HG03432 (cell line): ENCODE data around the gene OR52A5.
"Not testable (repeated sequence)": the region's sequence is repeated elsewhere in the genome, so short reads cannot be mapped to it uniquely, and the experiment has no call there.

Experiments used
- ATAC-seq: cut with Tn5 transposase; IDR thresholded peaks from one replicate; pipeline ENCODE4 v1.9.1; 2021; ENCODE audit warnings: mild to moderate bottlenecking, moderate library complexity; ENCODE audit not compliant: unreplicated experiment

Gene OR52A5

DNA sequence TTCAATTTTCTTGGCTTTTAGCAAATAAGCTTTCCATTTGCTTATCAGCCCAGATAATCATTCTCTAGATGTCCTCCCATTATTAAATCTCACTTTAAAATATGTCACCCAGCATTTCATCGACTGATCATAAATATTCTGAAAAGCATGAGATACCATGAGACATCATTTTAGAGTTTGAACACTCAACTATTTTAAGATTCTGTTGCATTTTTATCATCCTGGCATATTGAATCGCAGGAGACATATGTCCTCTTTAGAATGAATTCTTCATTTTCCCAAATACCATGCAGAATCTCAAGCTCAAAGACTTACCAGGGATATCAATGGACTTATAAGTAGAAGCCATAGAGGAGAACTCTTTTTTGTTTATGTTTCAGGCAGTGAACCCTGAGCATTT lies at the start of gene OR52A5:
Gene OR52A5 (minus strand): TSS at position 361 of the 400 bp plus-strand sequence. CDS start 5,714 bp downstream, outside the sequence.
- ATAC-seq: no peak

DNA sequence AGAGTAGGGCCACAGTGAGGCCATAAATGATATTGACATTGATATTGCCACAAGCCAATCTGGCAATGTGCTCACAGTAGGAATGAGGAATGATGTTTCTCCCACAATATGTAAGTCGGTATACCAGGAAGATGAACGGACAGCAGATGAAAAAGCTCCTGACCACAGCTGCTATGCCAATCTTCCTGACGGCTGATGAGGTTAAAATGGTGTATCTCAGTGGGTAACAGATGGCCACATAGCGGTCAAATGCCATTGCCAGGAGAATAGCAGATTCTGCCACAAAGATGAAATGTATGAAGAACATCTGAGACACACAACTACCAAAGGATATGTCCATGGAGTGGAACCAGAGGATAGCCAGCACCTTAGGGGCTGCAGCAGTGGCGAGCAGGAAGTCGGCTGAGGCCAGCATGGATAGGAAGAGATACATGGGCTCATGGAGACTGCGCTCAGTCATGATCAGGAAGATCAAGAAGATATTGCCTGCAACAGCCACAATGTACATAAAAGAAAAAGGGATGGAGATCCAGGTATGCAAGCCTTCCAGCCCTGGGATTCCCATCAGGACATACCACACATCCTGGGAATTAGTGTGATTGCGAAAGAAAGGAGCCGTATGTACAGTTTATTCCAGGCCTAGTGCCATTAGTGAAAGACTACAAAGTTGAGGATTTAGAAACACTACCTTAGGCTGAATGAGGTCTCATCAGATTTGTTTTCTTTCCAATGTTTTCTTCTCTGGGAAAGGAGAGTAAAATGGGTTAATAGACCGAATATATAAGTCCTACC lies 40.1 kb upstream of the OR52A5 start:
- ATAC-seq: no peak

DNA sequence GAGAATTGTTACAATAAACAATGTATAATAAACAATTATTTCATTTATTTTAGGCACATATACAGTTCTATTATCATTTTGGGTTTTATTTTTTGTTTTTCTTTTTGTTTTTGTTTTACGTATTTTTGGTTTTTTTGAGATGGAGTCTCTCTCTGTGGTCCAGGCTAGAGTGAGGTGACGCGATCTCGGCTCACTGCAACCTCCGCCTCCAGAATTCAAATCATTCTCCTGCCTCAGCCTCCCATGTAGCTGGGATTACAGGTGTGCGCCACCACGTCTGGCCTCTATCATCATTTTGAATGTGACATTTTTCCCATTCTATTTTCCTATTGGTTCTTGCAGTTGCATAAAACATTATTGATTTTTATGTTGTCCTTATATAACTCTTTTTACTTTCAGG lies 36.8 kb upstream of the OR52A5 start:
- no peak for ATAC-seq

DNA sequence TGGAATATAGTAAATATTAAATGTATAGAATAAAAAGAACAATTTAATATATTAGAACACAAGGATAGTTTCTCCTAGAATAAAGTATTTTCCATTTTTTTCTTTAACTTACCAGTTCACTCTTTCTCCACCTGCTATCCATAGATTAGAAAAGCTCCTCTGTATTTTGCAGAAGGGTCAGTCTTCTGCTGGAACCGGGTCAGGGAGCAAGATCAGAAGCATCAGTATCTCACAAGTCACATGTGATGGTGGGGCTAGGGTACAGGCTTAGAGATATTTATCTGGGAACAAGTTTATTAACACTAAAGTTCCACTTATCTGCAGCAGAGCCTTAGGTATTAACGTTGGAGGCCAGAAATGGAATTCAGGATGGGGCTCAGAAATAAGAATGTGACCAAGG lies 33.7 kb upstream of the OR52A5 start:
- ATAC-seq: no peak

DNA sequence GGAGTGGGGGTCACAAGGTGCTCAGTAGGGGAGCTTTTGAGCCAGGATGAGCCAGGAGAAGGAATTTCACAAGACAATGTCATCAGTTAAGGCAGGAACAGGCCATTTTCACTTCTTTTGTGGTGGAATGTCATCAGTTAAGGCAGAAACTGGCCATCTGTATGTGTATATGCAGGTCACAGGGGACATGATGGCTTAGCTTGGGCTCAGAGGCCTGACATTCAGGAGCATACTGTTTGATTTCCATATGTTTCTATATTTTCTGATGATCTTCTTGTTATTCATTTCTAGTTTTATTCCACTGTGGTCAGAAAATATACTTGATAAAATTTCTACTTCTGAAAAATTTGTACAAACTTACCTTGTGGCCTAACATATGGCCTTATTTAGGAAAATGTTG lies 27.7 kb upstream of the OR52A5 start:
- ATAC-seq: not testable (repeated sequence)

DNA sequence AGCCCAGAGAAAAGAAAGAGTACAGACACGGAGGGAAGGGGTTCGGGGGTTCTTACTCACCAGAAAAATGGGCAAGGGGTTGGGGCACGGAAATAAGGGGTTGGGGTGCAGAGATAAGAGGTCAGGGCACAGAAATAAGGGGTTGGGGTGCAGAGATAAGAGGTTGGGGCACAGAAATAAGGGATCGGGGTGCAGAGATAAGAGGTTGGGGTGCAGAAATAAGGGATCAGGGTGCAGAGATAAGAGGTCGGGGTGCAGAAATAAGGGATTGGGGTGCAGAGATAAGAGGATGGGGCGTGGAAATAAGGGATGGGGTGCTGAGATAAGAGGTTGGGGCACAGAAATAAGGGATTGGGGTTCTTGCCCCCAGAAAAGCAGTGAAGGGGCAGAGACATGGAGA lies 26.7 kb upstream of the OR52A5 start:
- not testable (repeated sequence) for ATAC-seq

DNA sequence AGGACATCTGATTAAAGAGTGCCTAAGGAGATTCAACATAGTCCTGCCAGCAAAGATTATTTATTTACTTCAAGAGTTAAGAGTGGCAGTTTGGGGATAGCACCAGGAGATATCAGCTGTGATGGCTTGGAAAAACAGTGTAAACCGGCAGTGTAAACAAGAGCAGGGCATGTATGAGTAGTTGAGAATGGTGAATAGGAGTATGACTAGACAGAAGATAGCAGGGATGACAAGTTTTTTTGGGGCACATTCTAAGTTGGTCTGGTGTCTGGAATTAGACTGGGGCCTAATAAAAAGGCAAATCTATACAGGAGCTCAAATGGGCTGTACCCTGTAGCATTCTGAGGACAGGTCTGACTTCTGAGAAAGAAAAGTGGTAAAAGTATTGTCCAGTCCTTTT lies 22.9 kb upstream of the OR52A5 start:
- ATAC-seq: not testable (repeated sequence)

DNA sequence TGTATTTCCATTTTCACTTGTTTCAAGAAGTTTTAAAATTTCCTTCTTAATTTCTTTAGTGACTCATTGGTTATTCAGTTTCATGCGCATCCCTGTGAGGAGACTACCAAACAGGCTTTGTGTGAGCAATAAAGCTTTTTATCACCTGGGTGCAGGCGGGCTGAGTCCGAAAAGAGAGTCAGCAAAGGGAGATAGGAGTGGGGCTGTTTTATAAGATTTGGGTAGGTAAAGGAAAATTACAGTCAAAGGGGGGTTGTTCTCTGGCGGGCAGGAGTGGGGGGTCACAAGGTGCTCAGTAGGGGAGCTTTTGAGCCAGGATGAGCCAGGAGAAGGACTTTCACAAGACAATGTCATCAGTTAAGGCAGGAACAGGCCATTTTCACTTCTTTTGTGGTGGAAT lies 22.1 kb upstream of the OR52A5 start:
- not testable (repeated sequence) for ATAC-seq

DNA sequence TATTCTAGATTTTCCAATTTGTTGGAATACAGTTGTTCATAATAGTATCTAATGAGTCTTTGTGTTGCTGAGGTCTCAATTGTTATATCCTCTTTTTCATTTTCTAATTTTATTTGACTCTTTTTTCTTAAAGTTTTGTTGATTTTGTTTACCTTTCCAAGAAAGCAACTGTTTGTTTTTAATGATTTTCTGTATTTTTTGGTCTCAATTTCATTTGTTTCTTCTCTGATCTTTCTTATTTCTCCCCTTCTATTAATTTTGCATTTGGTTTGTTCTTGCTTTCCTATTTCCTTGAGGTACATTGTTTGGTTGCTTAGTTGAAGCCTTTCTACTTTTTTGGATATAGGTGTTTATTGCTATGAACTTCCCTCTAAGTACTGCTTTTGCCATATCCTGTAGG lies 21.6 kb upstream of the OR52A5 start:
- no peak for ATAC-seq

DNA sequence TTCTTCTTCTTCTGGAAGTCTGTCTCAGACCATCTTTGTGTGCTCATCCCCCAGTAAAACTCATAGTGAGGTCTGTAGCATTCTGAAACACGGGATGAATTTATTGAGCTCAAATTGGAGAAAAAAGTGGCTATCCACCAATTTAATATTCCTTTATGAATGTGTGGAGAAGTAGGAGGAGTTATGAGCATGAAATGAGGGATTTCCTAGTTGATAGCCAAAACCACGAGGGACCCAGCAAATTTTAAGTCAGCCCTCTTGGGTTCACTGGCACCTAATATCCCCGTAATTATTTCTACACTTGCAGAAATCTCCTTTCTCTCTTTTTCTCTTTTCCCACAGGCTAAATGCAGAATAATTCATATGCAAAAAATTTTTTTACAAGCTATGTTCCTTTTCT lies 16.5 kb upstream of the OR52A5 start, which contains the start of gene OR52A1:
Gene OR52A1 (minus strand): TSS at position 101 of the 400 bp plus-strand sequence. CDS start 2,388 bp downstream, outside the sequence.
- ATAC-seq: no peak

DNA sequence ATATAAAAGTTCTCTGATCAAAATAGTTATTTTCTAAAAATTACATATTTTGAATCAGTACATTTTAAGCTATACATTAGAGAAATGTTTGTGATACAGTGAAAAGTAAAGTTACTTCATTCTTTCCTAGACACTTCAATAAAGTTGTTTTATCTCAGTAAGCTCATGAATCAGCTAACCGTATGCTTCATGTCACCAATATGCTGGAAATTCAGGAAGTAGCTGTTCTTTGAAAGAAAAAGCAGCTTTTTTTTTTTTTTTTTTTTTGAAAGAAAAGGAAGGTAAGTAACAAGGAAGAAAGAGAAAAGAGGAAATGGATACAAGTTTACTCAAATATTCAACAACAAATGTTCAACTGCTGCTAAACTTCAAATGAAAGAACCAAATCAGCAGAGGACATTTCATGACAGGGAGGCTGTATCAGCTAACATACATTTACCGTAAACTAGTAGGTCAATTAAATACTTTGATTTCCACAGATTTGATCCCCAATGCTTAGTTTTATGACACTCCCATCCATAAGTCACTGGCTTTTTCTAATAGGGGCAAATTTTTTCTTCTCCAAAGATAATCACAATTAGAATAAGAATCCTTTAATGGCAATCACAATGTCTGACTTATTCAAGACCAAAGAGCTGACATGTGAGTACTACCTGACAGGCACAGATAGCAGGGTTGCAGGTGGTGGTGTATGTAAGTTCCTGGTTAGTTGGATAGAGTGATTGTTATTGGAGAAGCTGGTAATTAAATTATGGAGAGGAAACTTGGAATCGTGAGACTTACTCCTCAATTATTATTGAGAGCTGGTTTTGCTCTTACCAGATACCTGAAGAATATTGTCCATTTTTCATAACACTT lies 15.6 kb upstream of the OR52A5 start:
- ATAC-seq: no peak

DNA sequence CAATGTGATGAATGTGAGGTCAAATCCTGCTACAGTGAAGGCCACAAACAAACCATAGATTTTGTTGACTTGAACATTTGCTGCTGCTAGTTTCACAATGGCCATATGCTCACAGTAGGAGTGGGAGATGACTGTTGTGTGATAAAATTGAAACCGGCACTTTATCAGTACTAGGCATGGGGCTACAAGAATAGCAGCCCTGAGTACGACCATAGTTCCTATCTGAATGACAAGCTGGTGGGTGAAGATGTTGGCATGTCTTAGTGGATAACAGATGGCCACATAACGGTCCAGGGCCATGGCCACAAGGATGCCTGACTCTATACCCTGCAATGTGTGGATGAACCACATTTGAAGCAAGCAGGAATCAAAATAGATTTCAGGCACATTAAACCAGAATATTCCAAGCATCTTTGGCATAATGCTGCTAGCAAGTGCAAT lies 13.6 kb upstream of the OR52A5 start:
- ATAC-seq: no peak

DNA sequence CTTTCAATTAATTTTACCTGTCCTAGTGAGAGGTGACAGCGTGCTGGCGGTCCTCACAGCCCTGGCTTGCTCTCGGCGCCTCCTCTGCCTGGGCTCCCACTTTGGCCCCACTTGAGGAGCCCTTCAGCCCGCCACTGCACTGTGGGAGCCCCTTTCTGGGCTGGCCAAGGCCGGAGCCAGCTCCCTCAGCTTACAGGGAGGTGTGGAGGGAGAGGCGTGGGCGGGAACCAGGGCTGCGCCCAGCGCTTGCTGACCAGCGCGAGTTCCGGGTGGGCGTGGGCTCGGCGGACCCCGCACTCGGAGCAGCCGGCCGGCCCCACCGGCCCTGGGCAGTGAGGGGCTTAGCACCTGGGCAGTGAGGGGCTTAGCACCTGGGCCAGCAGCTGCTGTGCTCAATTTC lies 6.0 kb upstream of the OR52A5 start:
- not testable (repeated sequence) for ATAC-seq

DNA sequence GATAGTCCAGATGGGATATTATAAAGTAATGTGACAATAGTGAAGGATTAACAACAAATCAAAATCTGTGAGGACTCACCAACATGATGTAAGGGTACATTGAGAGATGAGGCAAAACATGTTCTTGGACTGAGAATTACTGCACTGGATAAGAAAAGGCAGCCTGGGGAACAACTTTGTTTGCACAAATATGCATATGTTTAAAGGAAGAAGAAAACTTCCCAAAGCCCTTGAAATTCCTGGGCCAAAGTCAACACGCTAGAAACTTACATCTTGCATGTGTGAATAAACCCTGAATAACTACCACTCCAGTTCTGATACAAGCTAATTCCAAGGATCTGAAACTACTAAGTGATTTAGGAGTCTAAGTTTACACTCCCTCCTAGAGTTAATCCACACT lies 1.1 kb downstream of the OR52A5 start:
- no peak for ATAC-seq

DNA sequence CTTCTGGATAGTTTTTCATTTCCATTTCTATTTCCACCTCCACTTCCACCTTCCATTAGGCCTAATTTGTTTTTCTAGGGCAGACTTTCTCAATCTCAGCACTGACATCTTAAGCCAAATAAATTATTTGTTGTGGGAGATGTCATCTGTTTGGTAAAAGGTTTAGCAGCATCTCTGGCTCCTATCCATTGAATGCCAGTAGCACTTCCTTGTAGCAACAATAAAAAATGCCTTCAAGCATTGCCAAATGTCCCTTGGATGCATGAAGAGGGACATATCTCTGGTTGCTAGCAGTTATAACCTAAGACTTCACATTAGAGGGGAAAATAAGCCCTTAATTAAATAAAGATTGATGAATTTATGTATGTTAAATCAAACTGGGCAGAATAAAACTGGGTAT lies 1.9 kb downstream of the OR52A5 start:
- ATAC-seq: no peak

DNA sequence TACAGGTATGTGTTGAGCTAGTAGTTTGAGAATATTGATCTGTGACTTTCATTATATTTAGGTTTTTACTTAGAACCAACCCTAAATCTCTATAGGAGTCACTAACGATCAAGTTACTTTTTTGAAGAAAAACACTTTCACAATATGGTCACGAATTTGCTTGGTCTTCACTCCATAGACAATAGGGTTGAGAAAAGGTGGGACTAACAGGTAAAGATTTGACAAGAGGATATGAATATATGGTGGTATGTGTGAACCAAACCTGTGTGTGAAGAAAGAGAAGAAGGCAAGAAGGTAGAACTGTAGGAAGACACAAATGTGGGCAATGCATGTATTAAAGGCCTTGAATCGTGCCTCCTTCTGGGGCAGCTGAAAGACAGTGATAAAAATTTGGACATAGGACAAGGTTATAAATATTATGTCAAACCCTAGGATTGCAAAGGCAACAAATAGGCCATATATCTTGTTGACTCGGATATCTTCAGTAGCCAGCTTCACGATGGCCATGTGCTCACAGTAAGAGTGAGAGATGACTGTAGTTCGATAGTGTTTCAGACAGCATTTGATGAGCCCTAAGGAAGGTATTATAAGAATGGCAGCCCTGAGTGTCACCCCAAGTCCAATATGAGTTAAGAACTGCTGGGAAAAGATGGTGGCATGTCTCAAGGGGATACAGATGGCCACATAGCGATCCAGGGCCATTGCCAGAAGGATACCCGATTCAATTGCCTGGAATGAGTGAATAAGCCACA lies 6.4 kb downstream of the OR52A5 start:
- ATAC-seq: no peak

DNA sequence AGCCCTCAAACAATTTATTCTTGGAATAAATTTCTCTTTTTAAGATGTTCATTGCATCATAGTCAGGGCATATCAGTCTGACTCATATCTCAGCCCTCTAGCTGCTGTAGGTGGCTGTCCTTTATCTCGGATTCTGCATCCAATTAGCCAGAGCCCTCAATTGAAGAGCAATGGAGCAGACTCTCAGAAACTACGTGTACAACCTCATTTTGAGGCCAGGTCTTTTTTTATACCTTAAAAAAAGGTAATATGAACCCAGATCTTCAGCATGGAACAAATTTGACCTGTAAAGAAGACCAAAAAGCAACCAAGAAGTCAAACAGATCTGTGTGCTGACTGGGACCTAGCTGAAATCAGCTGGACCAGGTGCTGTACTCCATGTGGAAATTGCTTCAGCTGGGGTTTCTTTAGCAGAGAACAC lies 8.7 kb downstream of the OR52A5 start:
- no peak for ATAC-seq

DNA sequence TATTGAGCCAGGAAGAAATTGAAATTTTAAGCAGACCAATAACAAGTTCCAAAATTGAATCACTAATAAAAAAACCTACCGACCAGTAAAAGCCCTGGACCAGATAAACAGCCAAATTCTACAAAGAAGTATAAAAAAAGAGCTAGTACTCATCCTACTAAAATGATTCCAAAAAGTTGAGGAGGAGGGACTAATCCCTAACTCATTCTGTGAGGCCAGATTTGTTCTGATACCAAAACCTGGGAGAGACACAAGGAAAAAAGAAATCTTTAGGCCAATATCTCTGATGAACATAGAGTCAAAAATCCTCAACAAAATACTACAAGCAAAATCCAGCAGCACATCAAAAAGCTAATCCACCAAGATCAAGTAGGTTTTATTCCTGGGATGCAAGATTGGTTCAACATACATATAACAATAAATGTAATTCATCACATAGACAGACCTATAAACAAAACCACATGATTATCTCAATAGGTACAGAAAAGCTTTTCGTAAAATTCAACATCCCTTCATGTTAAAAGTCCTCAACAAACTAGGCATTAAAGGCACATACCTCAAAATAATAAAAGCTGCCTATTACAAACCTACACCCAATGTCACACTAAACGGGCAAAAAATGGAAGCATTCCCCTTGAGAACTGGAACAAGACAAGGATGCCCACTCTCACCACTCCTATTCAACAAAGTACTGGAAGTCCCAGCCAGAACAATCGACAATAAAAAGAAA lies 13.1 kb downstream of the OR52A5 start:
- ATAC-seq: no peak

DNA sequence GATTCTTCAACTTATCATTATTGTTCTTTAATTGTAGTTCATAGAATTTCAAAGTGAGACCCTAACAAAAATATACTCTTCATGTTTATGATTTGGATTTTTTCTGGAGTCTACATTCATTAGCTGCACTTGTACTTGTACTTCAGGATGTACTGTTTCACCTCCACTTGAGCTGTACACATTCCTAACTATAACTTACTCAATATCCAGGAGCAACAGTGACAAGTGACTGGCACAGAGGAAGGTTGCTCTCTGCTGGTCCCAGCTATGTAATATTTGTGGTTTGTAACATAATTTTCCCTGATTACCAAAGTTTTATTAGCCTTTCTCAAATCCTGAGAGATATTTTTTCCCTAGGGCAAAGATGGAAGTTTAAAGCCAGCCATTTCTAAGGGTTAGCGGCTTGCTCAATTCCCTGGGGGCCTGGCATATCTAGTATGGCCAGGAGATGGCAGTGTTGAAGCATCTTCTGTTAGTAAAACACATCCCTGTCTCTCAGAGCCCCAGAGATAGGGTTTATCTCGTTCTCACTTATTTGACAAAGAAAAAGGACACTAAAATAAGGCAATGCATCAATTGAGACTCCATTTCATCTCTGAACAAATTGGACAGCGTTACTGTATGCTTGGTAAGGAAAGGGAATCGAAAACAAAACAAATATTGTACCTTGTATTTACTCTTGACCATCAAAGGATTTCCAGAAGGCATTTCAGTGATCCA lies 14.2 kb downstream of the OR52A5 start:
- peak; percentile 84 for ATAC-seq

DNA sequence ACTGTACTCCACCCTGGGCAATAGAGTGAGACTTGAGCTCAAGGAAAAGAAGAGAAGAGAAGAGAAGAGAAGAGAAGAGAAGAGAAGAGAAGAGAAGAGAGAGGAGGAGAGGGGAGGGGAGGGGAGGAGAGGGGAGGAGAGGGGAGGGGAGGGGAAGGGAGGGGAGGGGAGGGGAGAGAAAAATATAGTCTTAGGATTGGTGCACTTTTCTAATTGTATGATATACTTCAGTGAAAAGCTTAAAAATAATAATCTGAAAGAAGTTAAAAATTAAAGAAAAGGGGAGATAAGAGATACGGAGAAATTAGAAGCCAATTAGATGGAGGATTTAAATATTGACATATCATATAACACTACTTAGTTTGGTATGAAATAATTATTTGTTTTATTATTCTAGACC lies 19.3 kb downstream of the OR52A5 start:
- no peak for ATAC-seq
